GM10266 (cell line): Measurements from ENCODE around the gene IGF2R.

ENCODE experiments used
- DNase-seq: peaks from one replicate; pipeline ENCODE4 v3.0.0; 2012; ENCODE audit errors: extremely low spot score
- TF ChIP-seq, protein P1 (sequence below): IDR thresholded peaks from 2 replicates; pipeline ENCODE4 v1.5.1; 2012; ENCODE audit warnings: mild to moderate bottlenecking, low read depth; ENCODE audit not compliant: control insufficient read depth, insufficient read depth; ENCODE audit errors: missing control alignments

Gene IGF2R

GRCh38 chr6:160028487-160029275 is 59.8 kb downstream of the IGF2R start:
- DNase-seq: no peak
- TF ChIP-seq, protein P1, sequence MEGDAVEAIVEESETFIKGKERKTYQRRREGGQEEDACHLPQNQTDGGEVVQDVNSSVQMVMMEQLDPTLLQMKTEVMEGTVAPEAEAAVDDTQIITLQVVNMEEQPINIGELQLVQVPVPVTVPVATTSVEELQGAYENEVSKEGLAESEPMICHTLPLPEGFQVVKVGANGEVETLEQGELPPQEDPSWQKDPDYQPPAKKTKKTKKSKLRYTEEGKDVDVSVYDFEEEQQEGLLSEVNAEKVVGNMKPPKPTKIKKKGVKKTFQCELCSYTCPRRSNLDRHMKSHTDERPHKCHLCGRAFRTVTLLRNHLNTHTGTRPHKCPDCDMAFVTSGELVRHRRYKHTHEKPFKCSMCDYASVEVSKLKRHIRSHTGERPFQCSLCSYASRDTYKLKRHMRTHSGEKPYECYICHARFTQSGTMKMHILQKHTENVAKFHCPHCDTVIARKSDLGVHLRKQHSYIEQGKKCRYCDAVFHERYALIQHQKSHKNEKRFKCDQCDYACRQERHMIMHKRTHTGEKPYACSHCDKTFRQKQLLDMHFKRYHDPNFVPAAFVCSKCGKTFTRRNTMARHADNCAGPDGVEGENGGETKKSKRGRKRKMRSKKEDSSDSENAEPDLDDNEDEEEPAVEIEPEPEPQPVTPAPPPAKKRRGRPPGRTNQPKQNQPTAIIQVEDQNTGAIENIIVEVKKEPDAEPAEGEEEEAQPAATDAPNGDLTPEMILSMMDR: no peak

- DNase-seq: no peak
- TF ChIP-seq, protein P1: no peak
Measured at GRCh38 chr6:160029525-160029924, 60.6 kb downstream of the IGF2R start.

- TF ChIP-seq, protein P1: no peak
- DNase-seq: no peak
Measured at GRCh38 chr6:160030103-160030502, 61.2 kb downstream of the IGF2R start.

DNA sequence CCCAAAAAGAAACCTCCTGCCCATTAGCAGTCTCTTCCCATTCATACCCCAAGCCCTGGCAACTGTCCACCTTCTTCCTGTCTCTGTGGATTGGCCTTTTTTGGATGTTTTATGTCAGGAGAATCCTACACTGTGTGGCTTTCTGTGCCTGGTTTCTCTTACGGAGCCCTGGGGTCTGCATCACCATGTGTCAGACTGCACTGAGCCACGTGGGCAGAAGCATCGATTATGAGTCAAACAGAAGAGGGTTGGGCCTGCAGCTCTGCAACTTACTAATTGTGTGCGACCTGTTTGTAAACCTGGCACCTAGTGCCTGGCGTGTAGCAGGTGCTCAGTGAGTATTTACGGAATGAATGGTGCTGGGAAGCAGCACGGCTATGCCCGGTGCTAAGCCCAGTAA is 62.6 kb downstream of the IGF2R start:
- DNase-seq: no peak
- TF ChIP-seq, protein P1: no peak

DNA sequence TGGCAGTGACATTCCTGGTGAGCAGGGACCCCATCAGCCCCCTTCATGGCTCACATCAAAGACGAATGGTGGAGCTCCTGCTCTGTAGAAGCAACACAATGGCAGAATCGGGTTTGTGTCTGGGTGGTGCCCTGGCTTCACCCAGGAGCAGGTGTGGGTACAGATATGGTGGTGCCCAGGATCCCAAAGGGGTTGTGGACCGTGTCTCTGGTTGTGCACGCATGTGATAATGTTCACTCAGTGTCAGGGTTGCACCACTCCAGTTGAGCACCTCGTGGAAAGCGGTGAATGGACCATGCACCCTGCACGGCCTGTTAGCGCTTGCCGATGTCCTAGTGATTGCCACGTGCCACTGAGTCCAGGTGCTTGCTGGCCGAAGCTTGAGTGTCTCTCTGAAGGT is 63.0 kb downstream of the IGF2R start:
- TF ChIP-seq, protein P1: no peak
- no peak for DNase-seq

GRCh38 chr6:160032538-160032937 is 63.7 kb downstream of the IGF2R start:
- DNase-seq: no peak
- TF ChIP-seq, protein P1: no peak
